Dendritic cell treated with granulocyte-macrophage colony-stimulating factor and Interleukin-4, amounts not matched to agents 40 ng/mL and 50 ng/mL, for 4 days (primary cell): ENCODE measurements around the gene NKAIN2.
"Not testable (repeated sequence)": the region's sequence is repeated elsewhere in the genome, so short reads cannot be mapped to it uniquely, and the experiment has no call there.

Source experiments
- H3K27ac Mint-ChIP-seq: one replicate; pipeline ENCODE4 v1.8.0; 2022; ENCODE audit warnings: mild to moderate bottlenecking, mixed read lengths
- H3K27me3 Mint-ChIP-seq: one replicate; pipeline ENCODE4 v1.8.0; 2022; ENCODE audit warnings: mild to moderate bottlenecking, mixed read lengths
- H3K36me3 Mint-ChIP-seq: one replicate; pipeline ENCODE4 v1.8.0; 2022; ENCODE audit warnings: low read depth, mixed read lengths
- H3K4me1 Mint-ChIP-seq: one replicate; pipeline ENCODE4 v1.8.0; 2022; ENCODE audit warnings: low read depth, mixed read lengths
- H3K4me3 Mint-ChIP-seq: one replicate; pipeline ENCODE4 v1.8.0; 2022; ENCODE audit warnings: mild to moderate bottlenecking, moderate library complexity, mixed read lengths
- H3K9me3 Mint-ChIP-seq: one replicate; pipeline ENCODE4 v1.8.0; 2022; ENCODE audit warnings: mixed read lengths
- intact Hi-C: fragments of 100-400 bp; cut with micrococcal nuclease; formaldehyde crosslinking; loops from one replicate; pipeline ENCODE4 v1.15.0; 2022

NKAIN2 gene

GRCh38 chr6:124119596-124119995, 315.9 kb downstream of the NKAIN2 start:
- no peak overlapping the region for H3K4me3 Mint-ChIP-seq
- H3K27me3 Mint-ChIP-seq: no peaks in the 10 kb centered on the region
- no peak overlapping the region for H3K27ac Mint-ChIP-seq
- no peaks in the 10 kb centered on the region for H3K4me1 Mint-ChIP-seq
- intact Hi-C loops: no loop called here
- no peaks in the 10 kb centered on the region for H3K9me3 Mint-ChIP-seq
- H3K36me3 Mint-ChIP-seq: no peaks in the 10 kb centered on the region

- Mint-ChIP-seq H3K27ac (no peak overlapping the region), H3K27me3 (no peaks in the 10 kb centered on the region), H3K36me3 (no peaks in the 10 kb centered on the region), H3K4me3 (no peak overlapping the region), H3K9me3 (peaks cover 9% of the 10 kb centered on the region), H3K4me1 (no peaks in the 10 kb centered on the region)
- intact Hi-C loops: no loop called here
These were observed 320.0 kb downstream of the NKAIN2 start for GRCh38 chr6:124123617-124124209.

GRCh38 chr6:124131259-124131658, 327.6 kb downstream of the NKAIN2 start:
- H3K9me3 Mint-ChIP-seq: peaks cover 55% of the 10 kb centered on the region
- intact Hi-C loops: no loop called here
- H3K4me1 Mint-ChIP-seq: no peaks in the 10 kb centered on the region
- no peak overlapping the region for H3K4me3 Mint-ChIP-seq
- H3K27me3 Mint-ChIP-seq: no peaks in the 10 kb centered on the region
- no peaks in the 10 kb centered on the region for H3K36me3 Mint-ChIP-seq
- H3K27ac Mint-ChIP-seq: no peak overlapping the region

GRCh38 chr6:124131779-124132178, 328.1 kb downstream of the NKAIN2 start:
- intact Hi-C loops: no loop called here
- Mint-ChIP-seq H3K27ac (no peak overlapping the region), H3K4me1 (no peaks in the 10 kb centered on the region), H3K4me3 (no peak overlapping the region), H3K27me3 (no peaks in the 10 kb centered on the region), H3K36me3 (no peaks in the 10 kb centered on the region), H3K9me3 (peaks cover 53% of the 10 kb centered on the region)

- no peaks in the 10 kb centered on the region for H3K27me3 Mint-ChIP-seq
- no peak overlapping the region for H3K27ac Mint-ChIP-seq
- H3K4me1 Mint-ChIP-seq: no peaks in the 10 kb centered on the region
- intact Hi-C loops: no loop called here
- H3K36me3 Mint-ChIP-seq: no peaks in the 10 kb centered on the region
- peaks cover 49% of the 10 kb centered on the region for H3K9me3 Mint-ChIP-seq
- H3K4me3 Mint-ChIP-seq: no peak overlapping the region
These were observed 328.6 kb downstream of the NKAIN2 start for GRCh38 chr6:124132256-124132655.

- Mint-ChIP-seq H3K27ac (no peak overlapping the region), H3K27me3 (no peaks in the 10 kb centered on the region), H3K36me3 (no peaks in the 10 kb centered on the region), H3K9me3 (no peaks in the 10 kb centered on the region), H3K4me1 (no peaks in the 10 kb centered on the region), H3K4me3 (no peak overlapping the region)
- intact Hi-C loops: no loop called here
These were observed 339.2 kb downstream of the NKAIN2 start for GRCh38 chr6:124142852-124143251.

- Mint-ChIP-seq H3K4me3 (no peak overlapping the region), H3K4me1 (no peaks in the 10 kb centered on the region), H3K27me3 (no peaks in the 10 kb centered on the region), H3K27ac (no peak overlapping the region), H3K36me3 (no peaks in the 10 kb centered on the region), H3K9me3 (no peaks in the 10 kb centered on the region)
- intact Hi-C loops: no loop called here
These were observed 339.8 kb downstream of the NKAIN2 start for GRCh38 chr6:124143435-124143834.

GRCh38 chr6:124147621-124148020, 344.0 kb downstream of the NKAIN2 start:
- Mint-ChIP-seq H3K27ac (no peak overlapping the region), H3K27me3 (no peaks in the 10 kb centered on the region), H3K36me3 (no peaks in the 10 kb centered on the region), H3K4me1 (no peaks in the 10 kb centered on the region), H3K4me3 (no peak overlapping the region), H3K9me3 (no peaks in the 10 kb centered on the region)
- intact Hi-C loops: no loop called here

GRCh38 chr6:124148236-124148957, 344.7 kb downstream of the NKAIN2 start:
- no peaks in the 10 kb centered on the region for H3K9me3 Mint-ChIP-seq
- intact Hi-C loops: no loop called here
- no peak overlapping the region for H3K4me3 Mint-ChIP-seq
- H3K36me3 Mint-ChIP-seq: no peaks in the 10 kb centered on the region
- no peaks in the 10 kb centered on the region for H3K27me3 Mint-ChIP-seq
- no peak overlapping the region for H3K27ac Mint-ChIP-seq
- no peaks in the 10 kb centered on the region for H3K4me1 Mint-ChIP-seq

GRCh38 chr6:124149646-124150045, 346.0 kb downstream of the NKAIN2 start:
- H3K36me3 Mint-ChIP-seq: no peaks in the 10 kb centered on the region
- H3K4me1 Mint-ChIP-seq: no peaks in the 10 kb centered on the region
- no peaks in the 10 kb centered on the region for H3K9me3 Mint-ChIP-seq
- H3K27ac Mint-ChIP-seq: no peak overlapping the region
- no peak overlapping the region for H3K4me3 Mint-ChIP-seq
- H3K27me3 Mint-ChIP-seq: no peaks in the 10 kb centered on the region
- intact Hi-C loops: no loop called here

GRCh38 chr6:124158024-124158423, 354.4 kb downstream of the NKAIN2 start:
- H3K27me3 Mint-ChIP-seq: no peaks in the 10 kb centered on the region
- H3K36me3 Mint-ChIP-seq: no peaks in the 10 kb centered on the region
- intact Hi-C loops: no loop called here

GRCh38 chr6:124163676-124164075, 360.0 kb downstream of the NKAIN2 start:
- Mint-ChIP-seq H3K9me3 (peaks cover 8% of the 10 kb centered on the region), H3K27ac (no peak overlapping the region), H3K36me3 (no peaks in the 10 kb centered on the region), H3K4me3 (no peak overlapping the region), H3K27me3 (no peaks in the 10 kb centered on the region), H3K4me1 (no peaks in the 10 kb centered on the region)
- intact Hi-C loops: no loop called here

More at GRCh38 chr6:124158024-124158423, 354.4 kb downstream of the NKAIN2 start:
- Mint-ChIP-seq H3K27ac (no peak overlapping the region), H3K4me3 (no peak overlapping the region), H3K4me1 (no peaks in the 10 kb centered on the region), H3K9me3 (peaks cover 17% of the 10 kb centered on the region)

- Mint-ChIP-seq H3K27ac (no peak overlapping the region), H3K27me3 (no peaks in the 10 kb centered on the region), H3K4me1 (no peaks in the 10 kb centered on the region), H3K9me3 (peaks cover 8% of the 10 kb centered on the region), H3K36me3 (no peaks in the 10 kb centered on the region), H3K4me3 (no peak overlapping the region)
- intact Hi-C loops: no loop called here
These were observed 360.7 kb downstream of the NKAIN2 start for GRCh38 chr6:124164343-124164742.

GRCh38 chr6:124167249-124167648, 363.6 kb downstream of the NKAIN2 start:
- H3K4me3 Mint-ChIP-seq, intact Hi-C loops, H3K36me3 Mint-ChIP-seq, H3K9me3 Mint-ChIP-seq, H3K27me3 Mint-ChIP-seq, H3K27ac Mint-ChIP-seq, H3K4me1 Mint-ChIP-seq: not testable (repeated sequence)

GRCh38 chr6:124190256-124190655, 386.6 kb downstream of the NKAIN2 start:
- peaks cover 18% of the 10 kb centered on the region for H3K9me3 Mint-ChIP-seq

More at GRCh38 chr6:124190256-124190655, 386.6 kb downstream of the NKAIN2 start:
- Mint-ChIP-seq H3K4me3 (no peak overlapping the region), H3K36me3 (no peaks in the 10 kb centered on the region), H3K27ac (no peak overlapping the region), H3K27me3 (no peaks in the 10 kb centered on the region), H3K4me1 (no peaks in the 10 kb centered on the region)
- intact Hi-C loops: no loop called here
